Activated CD4-positive, alpha-beta T cell treated with anti-CD3 and anti-CD28 coated beads for 48 hours (primary cell): ENCODE data around the gene VPS33A.
"Not testable (repeated sequence)": the region's sequence is repeated elsewhere in the genome, so short reads cannot be mapped to it uniquely, and the experiment has no call there.

Experiments used
- DNase-seq: peaks from one replicate; pipeline ENCODE4 v3.0.0-alpha.2; 2020

Gene VPS33A

DNA sequence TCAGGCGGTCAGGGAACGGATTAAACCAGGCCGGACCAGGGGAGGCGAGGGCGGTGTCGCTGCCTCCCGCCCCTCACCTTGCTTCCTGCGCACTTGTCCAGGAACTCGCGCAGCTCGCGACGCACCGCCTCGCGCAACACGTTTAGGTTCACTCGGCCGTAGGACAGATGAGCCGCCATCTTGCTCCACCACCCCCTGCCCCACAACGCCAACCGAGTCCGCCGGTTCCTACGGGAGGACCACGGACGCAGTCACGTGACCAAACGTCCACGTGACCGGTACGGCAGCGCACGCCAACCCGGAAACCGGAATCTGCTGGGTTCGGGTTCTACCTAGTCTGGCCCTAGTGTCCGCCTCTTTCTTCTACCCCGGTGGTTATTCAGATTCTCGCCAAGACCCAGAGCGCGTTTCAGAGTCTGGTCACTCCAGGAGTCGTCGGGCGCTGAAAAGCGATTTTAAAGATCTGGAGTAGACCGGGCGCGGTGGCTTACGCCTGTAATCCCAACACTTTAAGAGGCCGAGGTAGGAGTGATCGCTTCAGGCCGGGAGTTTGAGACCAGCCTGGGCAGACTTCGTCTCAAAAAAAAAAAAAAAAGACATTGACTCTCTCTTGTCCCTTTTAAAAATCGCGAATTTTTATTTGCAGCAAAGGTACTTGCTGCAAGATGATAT is at the start of gene VPS33A:
Gene VPS33A, minus strand, starts transcription at position 265 of the 672 bp plus-strand sequence. Its CDS starts 86 bp downstream, at position 179.
- peak; percentile 97 for DNase-seq

DNA sequence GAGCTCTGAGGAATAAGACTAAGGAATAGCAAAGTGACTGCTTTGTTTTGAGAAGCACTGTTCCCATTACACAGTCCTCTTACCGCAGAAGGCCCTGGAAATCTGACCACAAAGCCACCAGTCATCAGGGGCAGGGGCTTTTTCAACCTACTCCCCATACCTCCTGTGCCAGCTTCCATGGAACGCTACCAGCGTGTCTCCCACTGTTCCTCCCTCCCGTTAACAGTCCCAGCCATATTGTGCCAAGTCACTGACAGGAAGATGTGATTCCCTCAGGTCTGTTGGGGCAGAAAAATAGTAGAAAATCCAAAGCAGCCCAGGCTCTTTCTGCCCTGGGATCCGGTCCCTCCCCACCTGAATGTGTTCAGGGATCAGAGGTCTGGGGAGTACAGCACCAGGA is 46.6 kb upstream of the VPS33A start:
- DNase-seq, result no peak

DNA sequence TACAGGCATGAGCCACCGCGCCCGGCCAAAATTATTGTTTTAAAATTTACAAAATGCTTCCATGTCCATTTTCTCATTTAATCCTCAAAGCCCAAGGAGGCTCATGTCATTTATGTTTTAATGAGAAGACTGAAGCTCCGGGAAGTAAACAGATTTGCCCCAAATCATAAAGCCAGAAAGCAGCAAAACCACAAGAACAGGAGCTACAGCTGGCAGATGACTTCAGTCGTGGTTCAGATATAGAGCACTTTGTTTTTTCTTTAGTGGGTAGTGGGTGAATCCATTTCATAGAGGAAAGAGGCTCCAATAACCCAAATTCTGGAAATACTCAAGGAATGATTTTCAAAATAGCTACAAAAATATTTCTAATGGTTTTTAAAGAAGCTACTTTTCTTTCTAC is 45.4 kb upstream of the VPS33A start:
- DNase-seq, result no peak

DNA sequence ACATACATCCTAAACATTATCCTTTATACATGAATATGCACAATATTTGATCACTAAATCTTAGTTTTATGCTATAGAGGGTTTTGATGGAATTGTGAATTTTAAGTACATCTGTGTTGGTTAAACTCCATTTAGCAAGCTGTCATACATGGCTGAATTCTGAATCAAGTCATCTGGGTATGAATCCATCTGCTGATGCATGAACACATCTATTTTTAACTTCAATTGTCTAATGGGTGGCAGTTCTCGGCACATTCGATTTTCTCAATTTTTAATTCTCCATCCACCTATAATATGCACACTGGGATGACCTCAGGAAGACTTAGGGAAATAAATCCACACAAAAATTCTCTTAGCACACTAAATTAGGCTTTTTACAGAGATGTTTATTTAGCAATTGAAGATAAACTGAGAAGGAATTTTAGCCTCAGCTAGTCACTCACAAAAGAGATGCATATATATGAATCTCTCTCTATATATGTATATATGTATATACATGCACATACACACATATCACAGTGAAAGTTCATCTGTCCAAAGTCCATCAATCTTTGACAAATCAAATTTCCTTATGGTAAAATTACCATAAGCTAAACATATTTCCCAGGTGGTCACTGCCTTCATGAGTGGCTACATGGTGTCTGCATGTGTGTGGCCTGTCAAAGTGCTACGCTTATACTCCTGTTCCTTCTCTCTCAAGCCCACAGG is 44.5 kb upstream of the VPS33A start:
- DNase-seq, result no peak

DNA sequence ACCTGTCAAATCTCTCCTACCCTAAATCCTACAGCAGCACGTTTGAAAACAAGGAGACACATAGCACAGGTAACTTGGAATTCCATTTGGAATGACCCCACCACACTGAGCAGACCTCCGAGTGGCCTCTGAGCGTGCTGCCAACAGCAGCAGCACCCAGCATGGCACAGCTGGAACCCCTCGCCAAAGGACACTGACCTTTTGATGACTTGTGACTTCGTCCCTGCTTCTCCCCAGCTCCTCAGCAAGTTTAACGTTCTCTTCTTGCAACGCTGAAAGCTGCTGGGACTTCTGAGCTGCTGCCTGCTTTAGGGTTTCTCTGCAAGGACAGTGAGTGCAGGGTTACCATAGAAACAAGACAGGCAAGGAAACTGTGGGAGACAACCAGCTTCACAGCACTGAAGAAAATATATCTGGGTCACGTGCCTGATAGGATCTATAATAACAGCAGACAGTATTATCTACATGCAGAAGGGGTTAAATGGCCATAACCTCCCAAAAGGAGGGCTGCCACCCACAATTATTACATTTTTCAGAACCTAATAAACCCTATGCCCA is 43.3 kb upstream of the VPS33A start:
- no peak for DNase-seq

DNA sequence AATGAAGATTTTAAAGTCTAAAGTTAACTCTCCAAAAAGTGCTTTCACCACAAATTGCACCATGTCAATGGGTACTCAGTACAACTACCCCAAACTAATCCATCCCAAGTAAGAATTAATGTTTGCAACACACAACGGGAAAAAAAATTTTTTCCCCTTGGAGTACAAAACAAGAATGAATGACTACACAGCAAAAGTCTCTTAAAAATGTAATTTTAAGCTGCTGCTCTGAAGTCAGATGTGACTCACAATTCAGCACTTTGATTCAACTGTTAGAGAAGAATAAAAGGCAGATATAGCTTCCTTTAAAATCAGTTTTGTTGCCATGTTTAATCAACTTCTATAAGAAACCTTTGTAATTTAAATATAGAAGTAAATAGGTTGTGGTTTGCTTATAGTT is 42.5 kb upstream of the VPS33A start:
- DNase-seq, result no peak

DNA sequence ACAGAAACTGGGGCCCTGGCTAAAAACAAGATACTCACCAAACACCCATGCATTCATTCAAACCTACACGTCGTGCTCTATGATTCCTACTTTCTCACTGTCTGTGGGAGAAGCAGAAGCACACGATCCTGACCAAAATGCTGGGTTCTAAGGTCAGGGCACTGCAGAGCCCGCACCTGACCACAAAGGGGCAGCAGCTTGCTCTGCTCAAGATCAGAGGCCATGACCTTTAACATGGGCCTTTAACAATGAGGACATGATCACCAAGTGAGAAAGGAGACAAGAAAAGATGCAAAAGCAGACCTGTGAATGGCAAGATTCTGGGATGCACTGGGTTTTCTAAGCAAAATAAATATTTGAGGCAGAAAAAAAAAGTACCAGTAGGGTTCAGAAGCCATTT is 40.1 kb upstream of the VPS33A start:
- no peak for DNase-seq

DNA sequence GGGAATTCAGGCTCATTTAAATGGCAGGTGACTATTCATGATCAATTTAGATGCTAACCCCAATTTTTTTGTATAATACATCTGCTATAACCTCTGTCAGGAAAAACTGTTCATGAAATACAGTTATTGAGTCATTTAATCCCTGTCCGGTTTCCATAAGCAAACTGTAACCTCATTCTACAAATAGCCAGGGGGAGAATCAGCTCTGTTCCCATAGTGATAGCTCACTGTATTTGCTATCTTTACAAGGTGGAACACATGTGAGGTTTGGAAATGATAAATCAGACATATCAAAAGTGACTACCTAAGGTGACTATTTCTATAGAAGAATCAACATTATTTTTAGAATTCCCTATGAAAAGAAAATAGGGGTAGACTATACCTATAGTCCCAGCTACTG is 38.6 kb upstream of the VPS33A start:
- no peak for DNase-seq

DNA sequence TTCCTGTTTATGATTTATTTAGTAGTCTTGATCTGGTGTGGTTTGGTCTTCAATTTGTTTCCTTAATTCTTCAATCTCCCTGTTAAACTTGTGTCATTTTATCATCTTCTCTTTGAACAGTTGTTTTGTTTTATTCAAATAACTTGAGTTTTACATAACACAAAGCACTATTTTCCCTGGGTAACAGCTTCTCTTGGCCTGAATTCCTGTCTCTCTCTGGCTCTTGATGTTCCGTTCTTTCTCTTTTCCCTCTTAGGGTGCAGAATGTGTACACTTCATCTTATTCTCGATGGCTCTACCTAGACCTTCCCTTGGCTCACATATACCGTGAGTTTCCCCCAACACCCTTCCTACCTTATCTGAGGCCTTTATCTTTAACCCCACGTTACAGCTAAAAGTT is 36.8 kb upstream of the VPS33A start:
- DNase-seq, result no peak

DNA sequence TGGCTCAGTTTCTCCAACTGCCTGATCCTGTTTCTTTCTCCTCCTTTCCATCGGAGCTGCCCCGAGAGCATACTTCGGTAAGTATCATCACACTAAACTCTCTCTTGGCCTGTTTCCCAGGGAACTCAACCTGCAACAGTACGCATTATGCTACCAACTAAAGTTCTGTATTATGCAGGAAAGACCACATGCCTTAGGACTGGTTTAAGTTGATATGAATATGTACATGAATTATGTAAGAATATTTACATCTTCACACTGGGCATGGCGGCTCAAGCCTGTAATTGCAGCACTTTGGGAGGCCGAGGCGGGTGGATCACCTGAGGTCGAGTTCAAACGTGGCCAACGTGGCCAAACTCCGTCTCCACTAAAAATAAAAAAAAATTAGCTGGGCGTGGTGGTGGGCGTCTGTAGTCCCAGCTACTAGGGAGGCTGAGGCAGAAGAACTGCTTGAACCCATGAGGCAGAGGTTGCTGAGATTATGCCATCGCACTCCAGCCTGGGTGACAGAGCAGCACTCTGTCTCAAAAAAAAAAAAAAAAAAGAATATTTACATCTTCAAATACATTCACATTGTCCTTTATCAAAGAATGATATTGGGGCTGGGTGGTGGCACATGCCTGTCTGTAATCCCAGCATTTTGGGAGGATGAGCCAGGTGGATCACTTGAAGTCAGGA is 31.9 kb upstream of the VPS33A start:
- DNase-seq, result no peak

DNA sequence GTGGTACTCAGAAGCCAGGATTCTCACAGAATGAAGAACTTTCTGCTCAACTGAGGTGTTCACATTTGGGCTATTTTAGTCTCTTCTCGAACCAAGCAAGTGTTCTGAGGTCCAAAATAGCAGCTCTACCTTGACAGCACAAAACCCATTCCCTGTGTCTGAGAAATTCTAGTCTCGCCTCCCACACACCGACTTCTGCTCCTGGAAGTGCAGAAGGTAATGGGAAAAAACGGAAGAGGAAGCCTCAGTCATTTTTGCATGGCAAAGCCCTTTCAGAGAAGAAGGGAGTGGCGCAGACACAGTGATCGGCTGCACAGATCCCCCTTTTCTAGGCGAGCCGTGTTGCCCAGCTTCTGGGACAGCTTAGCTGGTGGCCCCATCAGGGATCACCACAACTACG is 31.2 kb upstream of the VPS33A start:
- DNase-seq, result no peak

DNA sequence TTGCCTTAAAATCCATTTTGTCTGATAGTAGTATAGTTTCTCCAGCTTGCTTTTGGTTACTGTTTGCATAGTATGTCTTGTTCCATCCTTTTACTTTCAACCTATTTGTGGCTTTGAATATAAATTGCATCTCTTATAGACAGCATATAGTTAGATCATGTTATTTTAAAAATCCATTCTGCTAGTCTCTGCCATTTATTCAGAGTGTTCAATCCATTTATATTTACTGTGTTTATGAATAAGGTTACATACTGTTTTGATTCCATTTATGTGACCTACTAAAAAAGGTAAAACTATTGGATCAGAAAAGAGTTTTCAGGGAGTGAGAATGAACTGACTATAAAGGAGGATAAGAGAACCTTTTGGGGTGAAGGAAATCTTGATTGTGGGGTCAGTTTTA is 29.6 kb upstream of the VPS33A start:
- DNase-seq, result no peak

DNA sequence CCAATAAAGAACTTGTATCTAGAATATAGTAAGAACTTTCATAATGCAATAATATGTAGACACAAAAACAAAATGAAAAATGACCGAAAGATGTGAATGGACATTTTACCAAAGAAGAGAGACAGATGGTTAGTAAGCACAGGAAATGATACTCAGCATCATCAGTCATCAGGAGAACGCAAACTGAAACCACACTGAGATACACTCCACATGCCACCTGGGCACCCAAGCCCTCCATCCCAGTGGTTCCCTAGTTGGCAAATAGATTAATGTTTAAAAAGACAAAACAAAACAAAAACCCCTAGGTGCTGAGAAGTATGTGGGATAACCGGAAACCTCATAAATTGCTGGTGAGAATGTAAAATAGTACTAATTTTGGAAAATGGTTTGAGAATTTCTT is 26.8 kb upstream of the VPS33A start:
- DNase-seq, result no peak

DNA sequence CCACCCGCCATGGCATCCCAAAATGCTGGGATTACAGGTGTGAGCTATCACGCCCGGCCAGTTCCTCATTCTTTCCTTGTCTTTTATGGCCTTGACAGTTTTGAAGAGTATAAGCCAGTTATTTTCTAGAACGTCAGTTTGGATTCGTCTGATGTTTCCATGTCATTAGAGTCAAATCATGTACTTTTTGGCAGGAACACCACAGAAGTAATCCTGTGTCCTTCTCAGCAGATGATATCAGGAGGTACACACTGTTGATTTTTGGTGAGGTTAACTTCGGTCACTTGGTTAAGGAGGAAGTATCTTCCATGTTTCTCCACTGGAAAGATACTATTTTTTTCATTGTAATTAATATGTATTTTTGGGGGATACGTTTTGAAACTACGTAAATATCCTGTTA is 25.1 kb upstream of the VPS33A start:
- no peak for DNase-seq

DNA sequence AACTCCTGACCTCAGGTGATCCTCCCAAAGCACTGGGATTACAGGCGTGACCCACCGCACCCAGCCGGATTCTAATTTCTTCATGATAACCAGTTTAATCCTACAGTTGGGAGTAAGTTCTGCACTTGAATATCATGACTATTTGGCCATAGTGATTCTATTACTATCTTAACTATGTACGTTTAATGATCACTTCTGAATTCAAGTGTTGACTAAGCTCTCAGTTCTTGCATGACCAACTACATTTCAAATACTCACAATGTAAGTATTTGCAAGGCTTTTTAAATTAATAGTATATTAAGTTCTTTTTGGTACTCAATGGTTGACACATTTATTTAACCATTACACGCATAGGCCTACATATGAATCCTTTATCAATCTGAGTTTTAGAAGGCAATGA is 17.4 kb upstream of the VPS33A start:
- DNase-seq, result no peak

DNA sequence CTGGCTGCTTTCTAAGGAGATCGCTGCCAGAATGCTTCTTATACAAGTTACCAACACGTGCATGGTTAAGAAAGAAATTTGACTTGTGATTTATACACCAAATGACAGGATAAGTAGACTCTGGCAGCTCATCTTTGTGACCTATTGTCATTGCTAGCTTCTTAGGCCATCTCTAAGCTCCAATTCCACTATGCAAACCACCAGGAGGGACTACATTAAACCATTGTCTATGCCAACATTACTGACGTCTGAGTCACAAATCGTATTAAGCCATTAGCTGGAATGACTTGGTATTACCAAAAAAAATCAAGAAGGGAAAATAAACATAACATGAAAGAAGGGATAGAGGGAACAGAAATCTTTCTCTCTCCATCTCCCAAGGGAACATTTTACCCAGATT is 15.8 kb upstream of the VPS33A start:
- DNase-seq, result no peak

DNA sequence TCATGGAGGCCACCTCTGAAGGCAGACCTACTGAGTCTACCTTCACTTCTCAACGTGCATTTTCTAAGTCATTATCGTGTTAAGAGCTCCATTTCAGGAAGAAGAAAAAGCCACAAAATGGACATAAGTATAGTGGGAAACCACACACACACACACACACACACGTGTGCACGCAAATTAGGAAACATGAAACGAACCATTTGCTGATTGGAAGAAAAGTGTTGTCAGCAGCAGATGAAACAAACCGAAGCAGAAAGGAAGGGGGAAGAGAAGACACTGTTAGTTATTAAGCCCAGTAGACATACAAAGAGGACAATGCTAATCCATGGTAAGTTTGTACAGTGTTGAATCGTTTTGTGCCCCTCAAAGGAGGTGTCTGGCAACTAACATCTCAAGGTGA is 9.9 kb upstream of the VPS33A start:
- DNase-seq, result no peak

DNA sequence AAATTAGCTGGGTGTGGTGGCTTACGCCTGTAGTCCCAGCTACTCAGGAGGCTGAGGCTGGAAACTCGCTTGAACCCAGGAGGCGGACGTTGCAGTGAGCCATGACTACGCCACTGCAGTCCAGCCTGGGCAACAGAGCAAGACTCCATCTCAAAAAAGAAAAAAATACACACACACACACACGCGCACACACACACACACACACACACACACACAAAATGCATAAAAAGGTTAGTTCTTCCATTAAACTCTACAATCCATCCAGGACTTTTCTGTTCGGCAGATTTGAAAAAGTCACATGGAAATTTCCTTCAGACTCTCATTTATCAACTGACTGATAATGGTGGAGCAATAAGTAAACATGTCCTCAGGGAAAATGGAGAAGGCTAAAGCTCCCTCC is 9.2 kb upstream of the VPS33A start:
- DNase-seq, result no peak

DNA sequence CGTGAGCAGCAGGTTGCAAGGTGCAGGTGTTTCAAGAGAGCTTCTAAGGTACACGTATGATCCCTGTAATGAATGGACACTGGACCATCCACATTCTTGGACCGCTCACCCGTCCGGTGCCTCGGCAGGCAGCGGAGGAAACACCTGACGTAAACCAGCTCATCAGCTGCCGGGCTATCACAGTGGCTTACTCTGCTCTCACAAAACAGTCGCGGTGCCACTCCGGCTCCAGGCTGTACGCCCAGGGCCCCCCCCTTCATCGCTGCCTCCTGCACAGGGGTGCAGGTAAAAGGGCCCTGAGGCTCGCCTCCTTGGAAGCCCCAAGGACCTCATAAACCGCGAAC is 436 bp downstream of the VPS33A start:
- DNase-seq, result peak; percentile 48

DNA sequence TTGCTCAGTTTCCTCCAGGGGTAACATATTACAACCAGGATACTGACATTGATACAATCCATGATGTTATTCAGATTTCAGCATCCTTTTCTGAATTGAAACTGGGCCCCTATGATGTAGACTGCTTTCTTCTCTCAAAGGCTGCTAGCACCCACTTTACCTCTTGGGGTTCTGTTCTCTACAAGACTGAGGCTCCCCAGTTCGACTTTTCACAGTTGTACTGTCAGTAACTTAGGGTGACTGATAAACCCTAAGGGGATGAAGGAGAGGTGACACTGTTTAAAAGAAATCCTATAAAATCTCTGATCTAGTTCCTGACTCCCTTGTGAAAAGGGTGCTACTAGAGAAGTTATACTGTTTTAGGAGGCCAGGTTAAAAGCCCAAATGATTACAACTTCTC is 818 bp downstream of the VPS33A start:
- DNase-seq, result no peak

DNA sequence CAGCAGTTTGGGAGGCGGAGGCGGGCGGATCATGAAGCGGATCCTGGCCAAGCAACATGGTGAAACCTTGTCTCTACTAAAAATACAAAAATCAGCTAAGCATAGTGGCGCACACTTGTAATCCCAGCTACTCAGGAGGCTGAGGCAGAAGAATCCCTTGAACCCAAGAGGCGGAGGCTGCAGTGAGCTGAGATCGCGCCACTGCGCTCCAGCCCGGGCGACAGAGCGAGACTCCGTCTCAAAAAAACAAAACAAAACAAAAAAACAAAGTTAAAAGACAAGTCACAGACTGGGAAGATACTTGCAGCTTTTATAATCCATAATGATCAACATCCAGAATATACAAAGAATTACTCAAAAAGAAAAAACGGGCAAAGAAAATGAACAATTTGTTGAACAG is 5.6 kb downstream of the VPS33A start:
- DNase-seq, result not testable (repeated sequence)

DNA sequence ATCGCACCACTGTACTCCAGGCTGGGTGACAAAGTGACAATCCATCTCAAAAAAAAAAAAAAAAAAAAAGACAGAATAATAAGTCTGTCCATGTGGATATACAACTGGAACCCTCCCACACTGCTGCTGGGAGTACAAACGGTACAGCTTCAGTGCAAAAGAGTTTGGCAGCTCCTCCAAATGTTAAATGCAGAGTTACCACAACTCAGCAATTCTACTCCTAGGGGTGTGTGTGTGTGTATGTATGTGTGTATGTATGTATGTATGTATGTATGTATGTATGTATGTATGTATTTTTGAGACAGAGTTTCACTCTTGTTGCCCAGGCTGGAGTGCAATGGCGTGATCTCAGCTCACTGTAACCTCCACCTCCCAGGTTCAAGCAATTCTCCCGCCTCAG is 7.4 kb downstream of the VPS33A start:
- not testable (repeated sequence) for DNase-seq

DNA sequence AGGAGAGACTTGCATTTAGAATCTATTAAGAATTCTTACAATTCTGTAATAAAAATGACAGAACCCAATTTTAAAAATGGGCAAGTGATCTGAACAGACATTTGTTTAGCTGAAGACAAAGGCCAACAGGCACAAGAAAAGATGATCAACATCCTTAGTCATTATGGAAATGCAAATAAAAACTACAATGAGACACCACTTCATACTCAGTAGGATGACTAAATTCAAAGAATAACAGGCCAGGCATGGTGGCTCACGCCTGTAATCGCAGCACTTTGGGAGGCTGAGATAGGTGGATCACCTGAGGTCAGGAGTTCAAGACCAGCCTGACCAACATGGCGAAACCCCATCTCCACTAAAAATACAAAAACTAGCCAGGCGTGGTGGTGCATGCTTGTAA is 7.8 kb downstream of the VPS33A start:
- DNase-seq, result not testable (repeated sequence)

DNA sequence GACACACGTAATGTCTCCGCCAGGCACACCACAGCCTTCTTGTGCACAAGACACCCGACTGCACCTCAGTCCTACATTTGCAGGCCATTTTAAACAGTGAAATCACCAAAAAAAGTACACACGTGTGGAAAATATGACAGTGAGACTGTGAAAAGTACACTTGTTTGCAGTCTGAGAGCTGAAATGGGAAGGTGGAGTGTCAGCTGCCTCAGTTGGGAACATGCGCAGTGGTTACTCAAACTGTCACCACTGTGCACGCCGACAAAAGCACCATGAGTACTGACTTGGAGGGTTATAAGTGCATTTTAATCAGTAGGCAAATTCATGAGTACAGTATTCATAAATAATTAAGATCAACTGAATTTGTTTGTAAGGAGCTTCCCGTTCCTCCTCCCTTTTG is 15.8 kb downstream of the VPS33A start:
- no peak for DNase-seq
